Right atrium auricular region (tissue), 2 donors: ENCODE data around the gene CDT1. TPM values are rescaled to one million over a fixed set of nuclear protein-coding genes. Genes with fewer than 3 reads are reported as not detected.

ENCODE experiments used
- DNase-seq: peaks from one replicate; pipeline ENCODE4 v3.0.0-alpha.2; 2019; ENCODE audit warnings: low spot score
- H3K27ac ChIP-seq, 2 donors: fragments of 200-600 bp; sonication (generic); 1 replicate in 1 of 2; 2 replicates in 1 of 2; pipeline ENCODE4 v1.5.1; 2016 to 2019
- H3K27me3 ChIP-seq, 2 donors: fragments of 200-600 bp; sonication (generic); one replicate each; pipeline versions ENCODE4 v1.5.1 to v1.6.0; 2017 to 2019
- H3K36me3 ChIP-seq: fragments of 200-600 bp; sonication (generic); one replicate; pipeline ENCODE4 v1.5.1; 2016
- H3K4me1 ChIP-seq, 2 donors: fragments of 200-600 bp; sonication (generic); one replicate each; pipeline versions ENCODE4 v1.5.1 to v1.6.0; 2017 to 2019
- H3K4me3 ChIP-seq, 2 donors: fragments of 200-600 bp; sonication (generic); 1 replicate in 1 of 2; 2 replicates in 1 of 2; pipeline ENCODE4 v1.5.1; 2017 to 2019; ENCODE audit warnings: mild to moderate bottlenecking in 1 of 2, moderate library complexity in 1 of 2
- H3K9me3 ChIP-seq, 2 donors: fragments of 200-600 bp; sonication (generic); one replicate each; pipeline ENCODE4 v1.5.1; 2019
- CTCF ChIP-seq, 2 donors: fragments of 200-600 bp; sonication (generic); IDR thresholded peaks; one replicate each; pipeline ENCODE4 v1.5.1; 2019; ENCODE audit warnings: antibody characterized with exemption in 2 of 2
- total RNA-seq, 2 donors: library from RNA; depleted of rRNA; stranded (reverse); fragments of >200 nt; gene quantifications; one replicate each; pipeline ENCODE4 v1.1.0, GENCODE V29; 2016

Gene CDT1
- total RNA-seq, 2 donors from 2014 or later = 0.39 to 1.3 TPM

- H3K36me3 ChIP-seq = peaks cover 11% of the 10 kb centered on the region
- no peak overlapping the region for H3K4me3 ChIP-seq
- H3K27ac ChIP-seq = no peak overlapping the region
- no peaks in the 10 kb centered on the region for H3K4me1 ChIP-seq
- H3K27me3 ChIP-seq = no peaks in the 10 kb centered on the region
- no peak for DNase-seq
- H3K9me3 ChIP-seq = no peaks in the 10 kb centered on the region
- no peak for TF ChIP-seq CTCF (IDR thresholded peaks at IDR 0.05)
Observed at GRCh38 chr16:88830258-88830657, 26.7 kb downstream of the CDT1 start.

- no peak for DNase-seq
- Histone ChIP-seq H3K36me3 (peaks cover 11% of the 10 kb centered on the region), H3K4me1 (no peaks in the 10 kb centered on the region), H3K27me3 (no peaks in the 10 kb centered on the region), H3K27ac (no peak overlapping the region), H3K9me3 (no peaks in the 10 kb centered on the region), H3K4me3 (no peak overlapping the region)
- TF ChIP-seq CTCF (IDR thresholded peaks at IDR 0.05) = no peak
Observed at GRCh38 chr16:88830783-88831182, 27.2 kb downstream of the CDT1 start.

DNA sequence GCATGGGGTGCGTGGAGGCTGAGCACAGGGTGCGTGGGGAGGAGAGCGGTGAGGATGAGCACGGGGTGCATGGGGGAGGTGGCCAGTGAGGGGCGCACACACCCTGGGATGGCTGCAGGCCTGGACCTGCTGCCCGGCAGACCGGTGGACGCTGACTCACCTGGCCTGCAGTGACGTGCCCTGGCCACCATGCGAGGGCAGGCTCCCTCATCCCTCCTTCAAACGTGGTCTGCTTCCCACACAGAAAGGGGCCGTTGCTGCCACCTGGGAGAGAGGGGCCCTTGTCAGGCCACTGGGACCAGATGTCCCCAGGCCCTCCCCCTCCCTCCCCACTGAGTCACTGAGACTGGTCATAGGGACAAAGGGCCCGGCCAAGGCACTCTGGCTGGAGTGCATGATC, 28.2 kb downstream of the CDT1 start:
- DNase-seq = no peak

GRCh38 chr16:88833086-88833485, 29.5 kb downstream of the CDT1 start:
- DNase-seq = no peak
- peaks cover 6% of the 10 kb centered on the region for H3K36me3 ChIP-seq
- no peak for TF ChIP-seq CTCF (IDR thresholded peaks at IDR 0.05)
- no peaks in the 10 kb centered on the region for H3K4me1 ChIP-seq
- H3K9me3 ChIP-seq = no peaks in the 10 kb centered on the region
- H3K27me3 ChIP-seq = no peaks in the 10 kb centered on the region
- no peak overlapping the region for H3K27ac ChIP-seq
- no peak overlapping the region for H3K4me3 ChIP-seq

More for the DNA sequence above, 28.2 kb downstream of the CDT1 start:
- no peak for TF ChIP-seq CTCF (IDR thresholded peaks at IDR 0.05)
- Histone ChIP-seq H3K4me1 (no peaks in the 10 kb centered on the region), H3K4me3 (no peak overlapping the region), H3K36me3 (peaks cover 11% of the 10 kb centered on the region), H3K27ac (no peak overlapping the region), H3K27me3 (no peaks in the 10 kb centered on the region), H3K9me3 (no peaks in the 10 kb centered on the region)

DNA sequence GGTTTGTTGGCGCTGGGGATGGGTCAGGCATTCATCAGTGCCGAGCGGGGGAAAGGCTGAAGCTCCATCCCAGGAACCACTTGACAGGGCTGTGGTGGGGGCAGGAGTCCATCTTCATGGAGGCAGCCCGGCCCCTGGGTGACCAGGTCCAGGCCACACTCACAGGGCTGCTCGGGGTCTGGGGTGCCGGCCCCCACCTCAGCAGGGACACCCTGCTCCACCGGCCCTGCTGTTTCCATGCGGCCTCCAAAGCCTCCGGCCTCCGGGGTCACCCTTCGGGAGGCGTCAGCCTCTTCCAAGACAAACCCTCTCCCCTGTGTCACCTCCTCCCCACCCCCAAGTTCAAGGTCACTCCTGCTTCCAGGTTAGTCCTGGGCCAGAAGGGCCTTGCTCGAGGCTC, 31.1 kb downstream of the CDT1 start:
- no peak for DNase-seq
- Histone ChIP-seq H3K9me3 (no peaks in the 10 kb centered on the region), H3K4me1 (no peaks in the 10 kb centered on the region), H3K4me3 (no peak overlapping the region), H3K27me3 (no peaks in the 10 kb centered on the region), H3K27ac (no peak overlapping the region), H3K36me3 (peaks cover 10% of the 10 kb centered on the region)
- no peak for TF ChIP-seq CTCF (IDR thresholded peaks at IDR 0.05)

- no peaks in the 10 kb centered on the region for H3K27me3 ChIP-seq
- no peak overlapping the region for H3K4me3 ChIP-seq
- no peaks in the 10 kb centered on the region for H3K4me1 ChIP-seq
- no peak overlapping the region for H3K27ac ChIP-seq
- DNase-seq = peak; percentile 68
- peaks cover 17% of the 10 kb centered on the region for H3K36me3 ChIP-seq
- H3K9me3 ChIP-seq = no peaks in the 10 kb centered on the region
- no peak for TF ChIP-seq CTCF (IDR thresholded peaks at IDR 0.05)
Observed at GRCh38 chr16:88835383-88835782, 31.8 kb downstream of the CDT1 start.
